HG03280 (cell line): Measurements from ENCODE around the gene SLC18A2.
"Not testable (repeated sequence)": the region's sequence is repeated elsewhere in the genome, so short reads cannot be mapped to it uniquely, and the experiment has no call there.

ENCODE experiments used
- ATAC-seq: cut with Tn5 transposase; IDR thresholded peaks from one replicate; pipeline ENCODE4 v1.9.1; 2021; ENCODE audit warnings: mild to moderate bottlenecking, moderate library complexity; ENCODE audit not compliant: unreplicated experiment

Gene SLC18A2

GRCh38 chr10:117240621-117241529 is at the start of gene SLC18A2:
Gene SLC18A2 (plus strand): TSS chr10:117241114. CDS start chr10:117241694, 580 bp downstream.
- ATAC-seq: no peak

- ATAC-seq: no peak
These were observed 43.7 kb upstream of the SLC18A2 start, which contains the start of gene KCNK18 for GRCh38 chr10:117197189-117197588. Gene KCNK18 (plus strand): TSS chr10:117197489. CDS start chr10:117197489, 0 bp downstream.

- no peak for ATAC-seq
These were observed 42.8 kb upstream of the SLC18A2 start for GRCh38 chr10:117198088-117198487.

- ATAC-seq: no peak
These were observed 39.1 kb upstream of the SLC18A2 start for GRCh38 chr10:117201826-117202225.

GRCh38 chr10:117204316-117204715 is 36.6 kb upstream of the SLC18A2 start:
- no peak for ATAC-seq

GRCh38 chr10:117212176-117212575 is 28.7 kb upstream of the SLC18A2 start:
- ATAC-seq: no peak

- ATAC-seq: no peak
These were observed 26.5 kb upstream of the SLC18A2 start for GRCh38 chr10:117214401-117214800.

GRCh38 chr10:117215079-117215478 is 25.8 kb upstream of the SLC18A2 start:
- ATAC-seq: no peak

GRCh38 chr10:117216028-117216427 is 24.9 kb upstream of the SLC18A2 start:
- no peak for ATAC-seq

GRCh38 chr10:117216611-117217195 is 24.2 kb upstream of the SLC18A2 start:
- peak; percentile 85 for ATAC-seq

- no peak for ATAC-seq
These were observed 23.6 kb upstream of the SLC18A2 start for GRCh38 chr10:117217196-117217761.

- no peak for ATAC-seq
These were observed 22.3 kb upstream of the SLC18A2 start for GRCh38 chr10:117218654-117219053.

- ATAC-seq: no peak
These were observed 19.7 kb upstream of the SLC18A2 start for GRCh38 chr10:117221156-117221711.

GRCh38 chr10:117222552-117222951 is 18.4 kb upstream of the SLC18A2 start:
- ATAC-seq: no peak

- ATAC-seq: no peak
These were observed 17.8 kb upstream of the SLC18A2 start for GRCh38 chr10:117222976-117223692.

- no peak for ATAC-seq
These were observed 17.1 kb upstream of the SLC18A2 start for GRCh38 chr10:117223693-117224430.

GRCh38 chr10:117224881-117225280 is 16.0 kb upstream of the SLC18A2 start:
- no peak for ATAC-seq

GRCh38 chr10:117226813-117227451 is 14.0 kb upstream of the SLC18A2 start:
- no peak for ATAC-seq

GRCh38 chr10:117228210-117228609 is 12.7 kb upstream of the SLC18A2 start:
- no peak for ATAC-seq

- not testable (repeated sequence) for ATAC-seq
These were observed 10.8 kb upstream of the SLC18A2 start for GRCh38 chr10:117230107-117230506.
